Measurements from ENCODE around the gene SERPINB5.

Gene SERPINB5

DNA sequence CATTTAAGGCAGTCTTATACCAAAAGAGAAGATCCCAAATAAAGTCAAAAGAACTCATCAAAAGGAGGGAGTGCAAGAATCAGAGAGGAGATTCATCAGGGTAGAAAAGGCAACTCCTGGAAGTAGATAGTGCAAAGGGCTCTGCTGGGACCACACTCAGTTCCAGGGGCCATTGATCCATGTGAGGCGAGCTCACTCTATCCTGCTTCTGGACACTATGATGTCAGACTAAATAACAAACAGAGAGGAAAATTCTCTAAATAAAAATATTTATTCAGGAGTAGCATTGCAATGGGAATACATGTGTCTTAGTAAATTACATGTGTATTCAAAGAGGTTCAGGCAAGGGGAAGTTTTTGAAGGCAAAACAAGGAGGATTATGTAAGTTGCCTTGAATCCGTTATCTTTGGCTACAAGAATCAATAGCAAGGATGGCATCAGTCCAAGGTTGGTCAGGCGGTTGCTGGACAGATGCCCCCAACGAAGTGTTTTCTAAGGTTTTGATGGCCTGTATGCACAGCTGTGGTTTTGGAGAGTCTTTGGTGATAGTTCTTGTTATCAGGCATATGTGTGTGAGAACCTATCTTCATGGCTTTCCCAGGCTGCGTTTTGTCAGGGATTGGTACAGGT is 52.2 kb downstream of the SERPINB5 start:
- DNase-seq: no peak

DNA sequence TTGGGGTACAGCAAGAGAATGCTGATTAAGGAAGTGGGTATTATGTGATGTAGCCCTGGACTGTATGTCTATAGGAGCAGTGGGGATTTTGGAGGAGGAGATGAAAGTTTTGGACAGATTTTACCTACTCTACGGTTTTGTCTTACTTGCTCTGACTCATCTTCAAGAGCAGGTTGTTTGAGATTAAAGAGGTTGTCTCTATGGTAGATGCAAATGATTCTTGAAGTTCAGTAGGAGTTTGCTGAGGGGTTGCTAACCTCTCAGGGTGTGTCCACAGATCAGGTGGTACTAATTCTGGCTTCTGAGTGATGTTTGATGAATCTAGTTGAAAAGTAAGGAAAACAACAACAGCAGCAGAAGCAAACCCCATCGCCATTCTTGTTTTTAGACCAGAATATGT is 55.7 kb downstream of the SERPINB5 start:
- no peak for DNase-seq

DNA sequence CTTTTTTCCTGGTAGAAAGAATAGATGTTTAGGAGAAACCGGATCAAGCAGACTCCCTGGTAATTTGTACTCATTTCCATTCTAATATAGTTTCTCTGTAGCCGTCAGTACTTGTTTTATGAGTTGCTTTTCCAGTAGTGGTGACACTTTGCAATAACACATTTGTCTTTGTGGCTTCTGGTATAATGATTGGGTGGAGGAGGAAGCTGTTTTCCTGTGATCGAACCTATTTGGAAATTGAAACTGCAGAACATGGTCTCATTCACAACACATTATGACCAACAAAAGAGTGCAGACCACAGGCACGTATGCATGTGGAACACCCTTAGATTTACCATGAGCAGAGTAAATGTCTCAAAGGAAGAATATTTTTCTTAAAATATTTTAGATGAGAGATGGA is 57.9 kb downstream of the SERPINB5 start:
- no peak for DNase-seq

DNA sequence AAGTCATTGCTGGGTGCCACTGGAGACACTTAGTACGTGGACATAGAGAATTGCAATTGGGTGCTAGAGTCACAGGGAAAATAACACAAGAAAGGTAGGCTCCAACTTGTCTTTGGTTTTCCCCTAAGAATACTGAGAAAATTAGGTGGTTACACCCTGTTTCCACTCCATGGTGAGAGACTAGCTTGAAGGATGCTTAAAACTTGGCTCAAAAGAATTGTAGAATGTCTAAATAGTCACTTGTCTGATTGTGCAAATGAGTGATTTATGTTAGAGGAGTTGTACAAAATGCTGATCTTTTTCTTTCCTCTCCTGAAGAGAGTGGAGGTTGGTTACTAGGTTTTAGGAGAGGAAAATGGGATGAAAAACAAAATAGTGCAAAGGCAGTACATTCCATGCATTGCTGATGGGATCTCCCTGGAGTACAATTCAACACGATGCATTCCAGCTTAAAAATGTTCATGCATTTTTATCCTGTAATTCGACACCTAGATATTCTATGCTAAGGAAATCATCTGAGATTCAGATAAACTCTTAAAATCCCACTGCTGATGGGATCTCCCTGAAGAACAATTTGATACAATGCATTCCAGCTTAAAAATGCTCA is 63.2 kb downstream of the SERPINB5 start:
- no peak for DNase-seq

DNA sequence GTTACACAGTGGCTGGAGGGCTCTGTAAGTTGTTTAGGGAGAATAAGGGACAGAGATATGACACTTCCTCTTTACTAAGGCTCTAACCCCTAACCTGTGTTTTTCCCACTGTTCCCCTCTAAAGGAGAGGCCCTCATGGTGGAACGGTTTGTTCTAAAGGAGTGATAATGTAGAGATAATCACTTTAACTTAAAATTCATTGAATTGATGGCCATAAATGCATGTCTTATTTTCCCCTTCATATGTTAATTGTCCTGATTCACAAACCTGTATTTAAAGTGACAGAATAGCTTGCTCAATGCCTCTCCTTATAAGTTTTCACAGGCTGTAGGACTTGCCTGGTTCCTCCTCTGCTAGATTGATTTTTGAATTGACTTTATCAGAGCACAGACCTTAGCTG is 65.3 kb downstream of the SERPINB5 start, which contains the start of gene SERPINB12:
Gene SERPINB12 (plus strand): TSS at position 301 of the 400 bp plus-strand sequence. CDS start 13,791 bp downstream, outside the sequence.
- DNase-seq: no peak

DNA sequence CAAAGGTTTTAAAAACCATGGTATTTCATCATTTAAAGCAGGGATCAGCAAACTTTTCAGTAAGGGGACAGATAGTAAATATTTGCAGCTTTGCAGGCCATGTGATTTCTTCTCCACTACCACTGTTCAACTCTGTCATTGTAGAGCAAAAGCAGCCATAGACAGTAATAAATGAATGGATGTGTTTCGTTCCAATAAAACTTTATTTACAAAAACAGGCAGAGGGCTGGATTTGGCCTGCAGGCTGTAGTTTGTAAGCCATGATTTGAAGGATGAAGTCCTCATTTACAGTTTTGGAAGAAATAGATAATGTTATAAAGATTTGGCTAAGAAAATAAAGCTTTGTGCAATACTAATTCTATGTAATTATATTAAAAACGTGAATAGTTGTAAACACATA is 67.3 kb downstream of the SERPINB5 start:
- DNase-seq: no peak

DNA sequence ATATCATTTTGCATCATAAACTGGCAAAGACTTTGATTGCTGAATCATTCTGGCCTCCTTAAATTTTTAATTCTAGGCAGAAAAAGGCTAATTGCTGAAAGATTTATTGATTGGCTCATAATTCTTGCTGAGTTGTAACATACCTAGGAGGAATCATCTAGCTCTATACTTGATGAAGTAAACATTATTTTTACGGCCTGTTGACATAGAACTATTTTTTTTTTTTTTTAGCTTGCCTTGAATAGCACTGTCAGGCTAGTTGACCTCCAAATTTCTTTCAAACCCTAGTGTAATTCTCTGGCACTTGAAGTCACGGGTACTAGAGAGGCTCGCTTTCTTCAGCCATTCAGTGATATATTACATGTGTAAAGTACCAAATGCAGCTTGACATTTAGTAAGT is 68.2 kb downstream of the SERPINB5 start:
- no peak for DNase-seq

DNA sequence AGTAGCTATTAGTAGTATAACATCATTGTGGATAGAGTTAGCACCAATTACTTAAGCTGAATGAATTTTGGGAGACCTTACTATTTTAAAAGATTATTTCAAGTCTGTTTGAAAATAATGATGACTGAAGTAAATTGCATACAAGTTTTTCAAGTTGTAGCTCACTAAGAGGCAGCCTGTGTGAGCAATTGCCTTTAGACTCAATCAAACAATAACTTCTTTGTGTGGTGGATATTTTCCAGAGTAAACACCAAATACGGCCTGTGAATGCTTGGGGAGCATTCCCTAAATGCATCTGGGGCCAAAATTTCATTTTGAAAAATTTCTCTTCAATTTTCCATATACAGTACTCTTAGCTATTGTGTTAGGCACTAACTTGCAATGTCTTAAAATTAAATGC is 73.3 kb downstream of the SERPINB5 start:
- no peak for DNase-seq

DNA sequence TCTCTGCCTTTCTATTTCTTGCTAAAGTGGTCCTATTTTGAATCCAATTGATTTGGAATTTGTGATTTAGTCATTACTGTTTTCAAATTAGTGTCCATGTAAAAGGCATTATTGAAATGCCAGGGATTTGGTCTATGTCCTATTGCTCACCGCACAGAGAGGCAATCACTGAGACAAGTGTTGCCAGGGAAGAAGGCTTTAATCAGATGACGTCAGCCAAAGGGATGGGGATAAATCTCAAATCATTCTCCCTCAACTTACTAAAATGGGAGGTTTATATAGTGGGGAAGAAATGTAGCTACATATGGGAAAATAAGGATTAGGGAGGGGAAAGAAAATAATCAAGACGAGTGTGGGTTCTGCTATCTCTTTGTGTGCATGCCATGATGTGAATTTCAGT is 75.0 kb downstream of the SERPINB5 start:
- DNase-seq: no peak

DNA sequence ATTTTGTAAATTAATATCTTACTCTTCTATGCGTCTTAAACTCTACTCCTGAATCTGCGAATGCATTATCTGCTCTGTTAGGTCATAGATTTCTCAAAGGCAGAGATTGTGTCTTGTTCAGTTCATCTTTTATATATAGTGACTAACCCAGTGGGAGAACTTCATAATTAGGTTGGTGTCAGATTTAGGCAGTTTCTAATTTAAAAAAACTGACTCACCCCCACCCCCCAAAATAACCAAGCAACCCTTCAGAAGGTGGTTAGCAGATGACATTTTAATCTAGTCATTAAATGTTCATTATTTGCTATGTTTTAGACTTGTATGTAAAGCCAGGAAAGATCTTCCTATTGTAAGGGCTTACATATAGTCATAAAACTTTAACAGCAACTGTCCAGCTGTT is 75.8 kb downstream of the SERPINB5 start:
- no peak for DNase-seq

DNA sequence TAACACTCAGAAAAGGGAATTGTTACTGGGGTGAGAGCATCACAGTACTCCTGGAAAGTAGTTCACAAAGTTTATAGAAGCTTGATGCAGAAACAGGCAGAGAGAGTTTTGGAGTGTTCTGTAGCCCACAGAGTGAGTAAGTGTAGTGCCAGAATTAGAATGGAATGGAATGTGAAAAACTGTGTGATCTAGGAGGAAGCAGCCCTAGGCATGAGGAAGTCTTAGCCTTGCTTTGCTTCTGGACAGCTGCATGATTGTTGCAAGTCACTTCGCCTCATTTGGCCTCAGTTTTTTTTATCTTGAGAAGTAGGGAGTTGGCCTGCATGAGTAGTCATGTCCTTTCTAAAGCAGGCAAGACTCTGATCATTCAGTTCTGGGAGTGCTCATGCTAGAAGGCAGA is 76.3 kb downstream of the SERPINB5 start:
- DNase-seq: no peak

Measured in NCI-H82 (cell line).